Choroid plexus epithelial cell (primary cell): ENCODE data around the gene OVOL3.
"Not testable (repeated sequence)": the region's sequence is repeated elsewhere in the genome, so short reads cannot be mapped to it uniquely, and the experiment has no call there.

Experiments used
- DNase-seq: peaks from one replicate; pipeline ENCODE4 v3.0.0-alpha.2; 2010; ENCODE audit warnings: low read depth
- H3K4me3 ChIP-seq: 2 replicates; pipeline ENCODE4 v1.5.1; 2011; ENCODE audit warnings: low read depth, mild to moderate bottlenecking, control low read depth, low read length, moderate library complexity
- TF ChIP-seq, protein P1 (sequence below): conservative IDR thresholded peaks from 2 replicates; pipeline ENCODE4 v1.5.1; 2011; ENCODE audit warnings: low read depth, mild to moderate bottlenecking, control low read depth, inconsistent platforms, low read length, moderate library complexity

Gene OVOL3

DNA sequence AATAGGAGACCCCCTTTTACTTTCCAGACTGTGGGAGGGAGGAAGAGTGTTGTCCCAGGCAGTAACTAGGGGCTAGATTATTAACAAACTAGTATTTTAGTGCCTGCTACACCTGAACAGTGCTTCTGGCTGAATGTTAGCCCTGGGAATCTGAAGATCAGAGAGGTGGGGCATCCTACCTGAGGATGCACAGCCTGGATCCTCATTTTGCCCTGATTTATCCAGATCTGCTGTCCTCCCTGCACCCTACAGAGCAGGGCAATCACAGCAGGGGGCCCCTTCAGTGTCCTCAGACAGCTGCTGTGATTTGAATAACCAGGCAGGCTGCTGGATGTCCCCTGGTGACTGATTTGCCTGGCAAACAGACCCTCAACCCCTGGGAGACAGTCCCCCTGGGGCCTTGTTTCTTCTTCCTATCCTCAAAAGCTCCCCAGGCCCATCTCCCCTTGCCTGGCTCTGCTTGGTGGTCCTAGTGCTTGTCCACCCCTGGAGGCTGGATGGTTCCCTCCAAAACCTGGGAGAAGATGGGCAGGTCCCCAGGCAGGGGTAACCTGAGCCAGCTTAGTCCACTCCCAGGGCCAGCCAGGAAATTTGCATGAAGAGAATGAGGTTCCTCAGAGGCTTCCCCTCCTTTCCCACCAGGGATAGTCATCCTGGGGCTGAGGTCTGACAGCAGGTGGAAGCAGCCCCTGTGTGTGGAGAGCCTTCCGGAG is at the start of gene OVOL3:
TSS of gene OVOL3 (plus strand) at position 657 of the 713 bp plus-strand sequence. CDS start 60 bp downstream, outside the sequence.
- TF ChIP-seq, protein P1, sequence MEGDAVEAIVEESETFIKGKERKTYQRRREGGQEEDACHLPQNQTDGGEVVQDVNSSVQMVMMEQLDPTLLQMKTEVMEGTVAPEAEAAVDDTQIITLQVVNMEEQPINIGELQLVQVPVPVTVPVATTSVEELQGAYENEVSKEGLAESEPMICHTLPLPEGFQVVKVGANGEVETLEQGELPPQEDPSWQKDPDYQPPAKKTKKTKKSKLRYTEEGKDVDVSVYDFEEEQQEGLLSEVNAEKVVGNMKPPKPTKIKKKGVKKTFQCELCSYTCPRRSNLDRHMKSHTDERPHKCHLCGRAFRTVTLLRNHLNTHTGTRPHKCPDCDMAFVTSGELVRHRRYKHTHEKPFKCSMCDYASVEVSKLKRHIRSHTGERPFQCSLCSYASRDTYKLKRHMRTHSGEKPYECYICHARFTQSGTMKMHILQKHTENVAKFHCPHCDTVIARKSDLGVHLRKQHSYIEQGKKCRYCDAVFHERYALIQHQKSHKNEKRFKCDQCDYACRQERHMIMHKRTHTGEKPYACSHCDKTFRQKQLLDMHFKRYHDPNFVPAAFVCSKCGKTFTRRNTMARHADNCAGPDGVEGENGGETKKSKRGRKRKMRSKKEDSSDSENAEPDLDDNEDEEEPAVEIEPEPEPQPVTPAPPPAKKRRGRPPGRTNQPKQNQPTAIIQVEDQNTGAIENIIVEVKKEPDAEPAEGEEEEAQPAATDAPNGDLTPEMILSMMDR, result no peak
- H3K4me3 ChIP-seq, result no peak within 1 kb of the TSS
- no peak for DNase-seq

DNA sequence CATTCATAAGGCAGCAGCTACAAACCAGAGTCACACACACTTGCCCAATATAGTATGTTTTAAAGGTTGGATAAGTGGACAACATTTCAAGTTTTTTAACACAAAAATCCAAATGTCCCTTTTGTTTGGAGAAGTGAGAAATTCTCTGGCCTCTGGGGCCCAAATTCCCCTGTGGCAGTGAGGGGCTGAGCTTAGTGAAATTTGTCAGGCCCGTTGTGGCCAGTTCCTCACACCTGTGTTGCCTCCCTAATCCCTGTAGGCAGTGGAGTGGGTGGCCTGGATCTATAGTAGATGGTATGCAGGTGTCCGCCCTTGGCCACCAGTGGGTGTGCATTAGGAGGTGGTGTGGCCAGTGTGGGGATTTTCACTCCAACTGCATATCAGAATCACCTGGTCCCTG is 49.6 kb upstream of the OVOL3 start:
- no peak for DNase-seq
- no peak overlapping the region for H3K4me3 ChIP-seq
- TF ChIP-seq, protein P1, result no peak

DNA sequence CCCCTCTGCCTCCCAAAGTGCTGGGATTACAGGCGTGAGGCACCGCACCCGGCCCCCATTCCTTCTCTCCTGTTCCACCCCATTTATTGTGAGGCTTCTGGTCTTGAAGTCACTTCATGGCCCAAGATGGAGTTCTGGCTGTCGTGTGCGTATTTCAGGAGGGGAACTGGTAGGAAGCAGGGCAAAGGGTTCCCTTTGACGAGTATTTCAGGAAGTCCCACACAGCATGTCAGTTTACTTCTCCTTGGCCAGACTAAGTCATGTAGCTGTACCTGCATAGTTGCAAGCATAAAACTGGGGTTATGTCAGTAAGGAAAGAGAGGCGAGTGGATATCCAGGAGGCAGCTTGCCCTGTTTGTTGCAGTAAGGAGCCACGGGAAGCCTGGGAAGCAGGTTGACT is 46.1 kb upstream of the OVOL3 start:
- TF ChIP-seq, protein P1, result no peak

DNA sequence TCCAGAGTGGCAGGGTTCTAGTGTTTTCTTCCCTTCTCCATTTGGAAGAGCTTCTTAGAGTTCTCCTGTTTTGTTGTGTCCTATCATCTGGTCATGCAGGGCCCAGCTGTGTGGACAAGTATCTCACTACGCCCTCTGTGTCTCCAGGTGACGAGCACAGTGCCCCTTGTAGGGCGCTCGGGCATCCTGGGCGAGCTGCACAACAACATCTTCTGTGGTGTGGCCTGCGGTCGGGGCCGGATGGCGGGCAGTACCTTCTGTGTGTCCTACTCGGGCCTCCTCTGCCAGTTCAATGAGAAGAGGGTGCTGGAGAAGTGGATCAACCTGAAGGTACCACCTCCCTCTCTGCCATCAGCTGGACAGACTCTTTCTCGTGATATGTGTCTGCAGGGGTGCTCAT is 43.3 kb upstream of the OVOL3 start:
- TF ChIP-seq, protein P1, result no peak
- no peak overlapping the region for H3K4me3 ChIP-seq
- no peak for DNase-seq

More for the DNA sequence above, 46.1 kb upstream of the OVOL3 start:
- no peak for DNase-seq
- H3K4me3 ChIP-seq, result no peak overlapping the region

DNA sequence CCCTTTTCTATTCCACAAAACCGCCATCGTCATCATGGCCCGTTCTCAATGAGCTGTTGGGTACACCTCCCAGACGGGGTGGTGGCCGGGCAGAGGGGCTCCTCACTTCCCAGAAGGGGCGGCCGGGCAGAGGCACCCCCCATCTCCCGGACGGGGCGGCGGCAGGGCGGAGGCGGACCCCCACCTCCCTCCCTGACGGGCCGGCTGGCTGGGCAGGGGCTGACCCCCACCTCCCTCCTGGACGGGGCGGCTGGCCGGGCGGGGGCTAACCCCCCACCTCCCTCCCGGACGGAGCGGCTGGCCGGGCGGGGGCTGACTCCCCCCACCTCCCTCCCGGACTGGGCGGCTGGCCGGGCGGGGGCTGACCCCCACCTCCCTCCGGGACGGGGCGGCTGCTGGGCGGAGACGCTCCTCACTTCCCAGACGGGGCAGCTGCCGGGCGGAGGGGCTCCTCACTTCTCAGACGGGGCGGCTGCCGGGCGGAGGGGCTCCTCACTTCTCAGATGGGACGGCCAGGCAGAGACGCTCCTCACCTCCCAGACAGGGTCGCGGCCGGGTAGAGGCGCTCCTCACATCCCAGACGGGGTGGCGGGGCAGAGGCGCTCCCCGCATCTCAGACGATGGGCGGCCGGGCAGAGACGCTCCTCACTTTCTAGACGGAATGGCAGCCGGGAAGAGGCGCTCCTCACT is 42.0 kb upstream of the OVOL3 start:
- DNase-seq, H3K4me3 ChIP-seq: not testable (repeated sequence)

DNA sequence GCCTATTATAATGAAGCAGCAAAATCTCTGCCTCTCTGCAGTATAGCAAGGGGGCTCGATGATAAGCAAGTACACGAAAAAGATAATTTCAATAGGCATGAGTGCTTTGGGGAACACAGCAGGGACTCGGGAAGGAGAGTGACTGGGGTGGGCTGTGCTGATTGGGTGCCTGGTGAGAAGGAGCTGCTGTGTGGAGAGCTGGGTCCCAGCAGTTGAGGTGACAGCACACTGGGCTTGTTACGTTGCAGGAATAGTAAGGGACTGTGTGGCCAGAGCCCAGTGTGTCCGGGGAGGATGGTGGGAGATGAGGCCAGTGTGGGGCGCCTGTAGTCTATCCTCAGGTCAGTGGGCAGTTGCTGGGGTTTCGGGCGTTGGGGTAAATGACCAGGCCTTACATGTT is 38.9 kb upstream of the OVOL3 start:
- TF ChIP-seq, protein P1, result no peak
- no peak overlapping the region for H3K4me3 ChIP-seq
- DNase-seq, result no peak

DNA sequence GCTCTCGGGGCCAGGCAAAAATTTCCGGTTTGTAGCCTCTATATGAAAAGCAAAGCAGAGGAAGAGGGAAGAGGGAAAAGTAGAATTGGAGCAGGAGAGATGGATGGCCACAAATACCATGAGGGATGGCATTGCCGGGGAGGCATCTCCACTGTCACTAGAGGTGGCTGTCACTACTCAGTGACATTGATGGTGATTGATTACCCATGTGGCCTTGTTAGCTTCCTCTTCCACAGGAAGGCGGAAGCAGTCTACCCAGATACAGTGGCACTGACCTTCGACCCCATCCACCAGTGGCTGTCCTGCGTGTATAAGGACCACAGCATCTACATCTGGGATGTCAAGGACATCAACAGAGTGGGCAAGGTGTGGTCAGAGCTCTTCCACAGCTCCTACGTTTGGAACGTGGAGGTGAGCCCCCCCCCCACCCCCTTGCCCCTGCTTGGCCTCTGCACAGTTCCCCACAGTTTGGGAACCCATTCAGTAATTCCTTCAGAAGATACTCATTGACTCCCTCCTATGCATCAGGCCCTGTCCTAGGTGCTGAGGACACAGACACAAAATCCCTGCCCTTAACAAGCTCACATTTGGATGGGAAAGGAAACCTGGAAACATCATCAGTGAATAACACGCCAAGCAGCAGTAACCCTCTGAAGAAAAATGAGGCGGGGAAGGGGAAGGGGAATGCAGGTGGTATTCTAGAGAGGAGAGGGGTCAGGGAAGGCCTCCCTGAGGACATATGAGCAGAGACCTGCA is 37.6 kb upstream of the OVOL3 start:
- DNase-seq, result no peak

More for the DNA sequence above, 37.6 kb upstream of the OVOL3 start:
- TF ChIP-seq, protein P1, result no peak
- H3K4me3 ChIP-seq, result no peak overlapping the region
